K562 (cell line): Measurements from ENCODE around the gene SPATA17.

Experiments used
- DACH1 ChIP-seq: fragments of 450-650 bp; IDR thresholded peaks from 2 replicates; pipeline ENCODE4 v1.6.1; 2018; ENCODE audit not compliant: partially characterized antibody
- FOS ChIP-seq: IDR thresholded peaks from 3 replicates; pipeline ENCODE4 v1.6.1; 2011; ENCODE audit not compliant: insufficient read length; ENCODE audit errors: extremely low read depth
- NR2F6 ChIP-seq: fragments of 450-650 bp; formaldehyde crosslinking; IDR thresholded peaks from 2 replicates; pipeline ENCODE4 v1.4.0; 2020; ENCODE audit warnings: mild to moderate bottlenecking
- POLR2AphosphoS5 ChIP-seq: IDR thresholded peaks from 2 replicates; pipeline ENCODE4 v1.6.1; 2011; ENCODE audit warnings: mild to moderate bottlenecking, low read depth, low read length, moderate library complexity; ENCODE audit not compliant: control insufficient read depth, insufficient read depth

DNA sequence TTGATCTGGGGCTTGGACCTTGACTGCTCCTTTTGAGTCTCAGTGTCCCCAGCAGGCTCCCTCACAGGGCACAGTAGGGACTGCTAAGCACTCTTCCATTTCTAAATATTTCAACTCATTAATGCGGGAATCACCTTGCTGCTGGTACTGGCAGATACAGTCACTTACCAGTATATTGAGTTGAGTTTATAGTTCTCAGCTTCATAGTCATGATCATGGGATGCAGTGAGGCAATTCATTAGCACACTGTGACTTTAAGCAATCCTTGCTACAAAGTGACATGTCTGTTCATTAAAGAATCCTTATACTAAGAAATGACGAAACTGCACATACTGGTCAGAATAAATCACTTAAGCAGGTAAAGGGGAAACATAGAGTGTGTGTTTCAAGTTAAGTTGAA, 240.8 kb downstream of the SPATA17 start:
- TF ChIP-seq NR2F6 (CRISPR knock-in tag) (no peak), FOS (no peak), POLR2AphosphoS5 (no peak), DACH1 (no peak)
